ENCODE measurements around the gene MPV17L2. TPM values are rescaled to one million over a fixed set of nuclear protein-coding genes. Genes with fewer than 3 reads are reported as not detected.

MPV17L2 gene
- total and polyA plus RNA-seq, 3 donors from 2014 or later: 11.2 to 15.8 (median 15.2) TPM

- no peaks in the 10 kb centered on the region for H3K9me3 ChIP-seq
- H3K27ac ChIP-seq: no peak overlapping the region
- H3K4me1 ChIP-seq: peaks cover 13% of the 10 kb centered on the region
- WGBS, 2 donors: 3 to 7% methylated on average over 13 to 32 of the region's 33 CpGs
- no peak for DNase-seq
- TF ChIP-seq POLR2A (IDR thresholded peaks at IDR 0.05): no peak
- intact Hi-C loops (cut with DNase I; ENCODE audit: low total_unique reads): no loop called here
- H3K36me3 ChIP-seq (ENCODE audit: low read depth, missing control alignments): no peaks in the 10 kb centered on the region
- H3K4me3 ChIP-seq: no peak overlapping the region
- no peaks in the 10 kb centered on the region for H3K27me3 ChIP-seq
These were observed 27.7 kb downstream of the MPV17L2 start for GRCh38 chr19:18220632-18221275.

GRCh38 chr19:18221815-18222725, 29.1 kb downstream of the MPV17L2 start:
- WGBS, 2 donors: 75 to 79% methylated on average over 14 to 25 of the region's 25 CpGs
- intact Hi-C loops (cut with DNase I; ENCODE audit: low total_unique reads): no loop called here
- Histone ChIP-seq H3K4me3 (no peak overlapping the region), H3K27ac (no peak overlapping the region), H3K27me3 (no peaks in the 10 kb centered on the region), H3K36me3 (ENCODE audit: low read depth, missing control alignments) (no peaks in the 10 kb centered on the region), H3K9me3 (no peaks in the 10 kb centered on the region), H3K4me1 (peaks cover 20% of the 10 kb centered on the region)
- no peak for DNase-seq
- TF ChIP-seq CTCF (IDR thresholded peaks at IDR 0.05) (no peak), POLR2A (IDR thresholded peaks at IDR 0.05) (no peak)

GRCh38 chr19:18223860-18224524, 31.0 kb downstream of the MPV17L2 start:
- intact Hi-C loops (cut with DNase I; ENCODE audit: low total_unique reads): no loop called here
- DNase-seq: peak; percentile 82
- H3K27me3 ChIP-seq: no peaks in the 10 kb centered on the region

GRCh38 chr19:18224525-18225354, 31.7 kb downstream of the MPV17L2 start:
- Histone ChIP-seq H3K4me3 (peak overlapping the region; percentile 27 to 61), H3K27me3 (no peaks in the 10 kb centered on the region), H3K27ac (peak overlapping the region; percentile 65 to 86), H3K9me3 (no peaks in the 10 kb centered on the region), H3K36me3 (ENCODE audit: low read depth, missing control alignments) (no peaks in the 10 kb centered on the region), H3K4me1 (peaks cover 20% of the 10 kb centered on the region)
- DNase-seq: peak; percentile 98
- intact Hi-C loops (cut with DNase I; ENCODE audit: low total_unique reads): no loop called here
- WGBS, 2 donors: 2% methylated on average over 23 to 54 of the region's 81 CpGs
- TF ChIP-seq CTCF (IDR thresholded peaks at IDR 0.05): no peak
- no peak for TF ChIP-seq POLR2A (IDR thresholded peaks at IDR 0.05)

More at GRCh38 chr19:18223860-18224524, 31.0 kb downstream of the MPV17L2 start:
- H3K27ac ChIP-seq: peak overlapping the region; percentile 65 to 86
- peak overlapping the region; percentile 27 to 61 for H3K4me3 ChIP-seq
- whole genome bisulfite sequencing, 2 donors: 1 to 3% methylated on average over 35 to 39 of the region's 39 CpGs
- peaks cover 20% of the 10 kb centered on the region for H3K4me1 ChIP-seq
- TF ChIP-seq POLR2A (IDR thresholded peaks at IDR 0.05): no peak
- no peak for TF ChIP-seq CTCF (IDR thresholded peaks at IDR 0.05)
- H3K36me3 ChIP-seq (ENCODE audit: low read depth, missing control alignments): no peaks in the 10 kb centered on the region
- H3K9me3 ChIP-seq: no peaks in the 10 kb centered on the region

Measured in testis (tissue), 3 donors.